NOMO-1 (cell line): Measurements from ENCODE around the gene SLC47A1.
A peak's percentile ranks its signal among the peaks of the same experiment; 100 is the strongest.

Source experiments
- DNase-seq, 2 experiments: peaks; one replicate each; lab custom pipeline; 2025; ENCODE audit not compliant: unreplicated experiment in 2 of 2; lab: John Stamatoyannopoulos, UW

SLC47A1 gene

DNA sequence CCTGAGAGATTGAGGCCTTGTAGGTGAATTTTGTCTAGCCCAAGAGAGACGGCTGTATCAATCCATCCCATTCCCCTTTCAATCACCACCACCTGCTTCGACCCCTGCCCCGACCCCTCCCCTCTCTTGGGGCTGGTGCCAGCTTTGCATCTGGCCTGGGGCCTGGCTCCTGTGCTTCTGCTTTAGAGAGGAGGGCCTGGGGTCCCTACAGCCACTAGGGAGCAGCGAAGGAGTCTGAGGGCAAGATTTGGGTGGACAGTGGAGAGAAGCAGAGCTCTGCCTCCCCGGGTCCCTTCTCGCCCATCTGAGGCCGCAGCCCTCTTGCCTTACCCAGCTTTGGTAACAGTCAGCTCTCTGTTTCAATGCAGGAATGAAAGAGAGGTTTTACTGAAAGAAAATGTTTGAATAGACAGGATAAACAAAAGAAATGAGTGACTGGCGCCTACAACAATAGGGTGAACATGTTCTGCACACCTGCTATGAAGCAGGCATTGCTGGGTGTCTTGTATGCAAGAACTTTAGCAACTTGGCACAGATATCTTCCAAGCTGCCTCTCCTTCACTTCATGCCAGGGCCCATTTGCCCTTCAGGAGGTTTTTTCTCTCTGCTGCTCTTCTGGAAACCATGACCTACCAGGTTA, 57.4 kb downstream of the SLC47A1 start:
- no peak for DNase-seq

DNA sequence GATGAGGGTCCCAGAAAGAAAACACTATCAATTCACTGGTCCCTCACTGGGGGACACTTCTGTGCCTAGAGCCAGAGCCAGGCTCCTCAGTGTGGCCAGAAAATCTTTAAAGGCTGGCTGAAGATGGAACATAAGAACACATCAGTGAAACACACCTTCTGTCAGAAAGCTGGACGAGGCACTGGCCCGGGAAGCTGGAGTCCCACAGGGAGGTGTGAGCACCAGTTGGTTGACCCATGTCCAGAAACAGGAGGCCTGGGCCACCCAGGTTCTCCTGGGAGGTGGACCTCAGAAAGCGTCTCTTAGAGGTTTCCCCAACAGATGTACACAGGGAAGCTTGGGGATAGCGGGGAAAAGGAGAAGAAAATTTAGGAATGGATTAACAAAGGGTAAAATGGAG, 58.7 kb downstream of the SLC47A1 start:
- DNase-seq, result no peak

DNA sequence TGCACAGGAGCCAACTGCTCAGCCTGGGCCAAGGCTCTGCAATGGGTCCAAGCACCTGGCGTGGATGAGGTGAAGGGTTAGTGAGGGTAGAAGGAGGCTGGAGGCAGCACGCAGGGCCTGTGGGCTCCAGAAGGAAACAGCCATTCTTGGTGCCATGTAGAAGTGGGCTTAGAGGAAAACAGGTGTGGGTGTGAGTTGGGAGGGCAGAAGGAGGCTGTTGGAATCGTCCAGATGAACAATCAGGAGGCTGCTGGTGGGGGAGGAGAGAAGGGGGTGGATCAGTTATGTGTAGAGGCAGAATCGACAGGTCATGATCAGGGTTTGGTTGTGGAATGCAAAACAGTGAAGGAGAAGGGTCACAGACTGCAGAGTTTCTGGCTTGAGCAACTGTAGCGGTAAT, 63.2 kb downstream of the SLC47A1 start:
- no peak for DNase-seq

DNA sequence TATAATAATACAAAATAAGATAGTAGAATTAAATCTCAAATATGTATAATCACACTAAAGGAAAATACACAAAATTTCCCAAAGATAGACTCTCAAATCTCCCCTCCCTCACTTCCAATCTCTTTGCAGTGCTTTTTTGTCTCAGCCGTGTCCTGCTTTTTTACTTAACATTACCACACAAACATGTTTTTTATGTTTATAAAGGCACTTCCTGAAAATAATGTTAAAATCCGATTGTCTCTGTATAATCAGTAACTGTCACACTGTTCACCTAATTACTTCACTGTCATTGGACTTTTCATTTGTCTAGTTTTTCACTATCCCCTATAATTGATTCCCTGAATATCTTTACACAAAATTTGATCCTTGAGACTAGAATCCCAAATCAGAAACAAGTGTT, 76.7 kb downstream of the SLC47A1 start:
- peak in 1 of 2 experiments; percentile 38 for DNase-seq

DNA sequence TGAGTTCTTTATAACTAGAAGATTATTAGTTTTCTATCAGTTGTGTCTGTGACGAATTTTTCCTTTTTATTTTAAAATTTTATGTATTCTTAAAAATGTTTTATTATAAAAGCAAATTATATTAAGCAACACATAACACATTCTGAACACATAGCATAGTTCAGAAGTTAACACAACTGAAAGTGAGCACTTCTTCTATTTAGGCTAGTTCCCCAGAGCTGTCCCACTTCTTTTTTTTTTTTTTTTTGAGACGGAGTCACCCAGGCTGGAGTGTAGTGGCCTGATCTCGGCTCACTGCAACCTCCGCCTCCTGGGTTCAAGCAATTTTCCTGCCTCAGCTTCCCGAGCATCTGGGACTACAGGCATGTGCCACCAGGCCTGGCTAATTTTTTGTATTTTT, 77.2 kb downstream of the SLC47A1 start:
- peak; percentile 53 to 75 for DNase-seq

DNA sequence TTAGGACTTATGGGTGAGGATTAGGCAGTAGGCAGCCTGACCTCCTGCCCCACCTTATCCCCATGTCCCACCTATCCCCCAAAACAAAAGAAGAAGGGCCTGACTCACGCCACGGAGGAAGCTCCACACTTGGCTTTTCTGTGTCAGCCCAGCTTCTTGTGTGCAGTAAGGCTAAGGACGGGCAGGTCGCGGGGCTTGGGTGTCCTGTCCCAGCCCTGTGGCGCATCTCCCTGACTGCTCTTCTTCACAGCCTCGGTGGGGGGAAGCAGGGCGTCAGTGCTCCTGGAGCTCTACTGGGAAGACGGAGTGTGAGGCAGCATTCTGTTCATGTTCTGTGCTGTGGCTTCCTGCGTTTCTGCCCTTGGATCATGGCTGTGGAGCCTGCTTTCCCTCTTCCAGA, 80.3 kb downstream of the SLC47A1 start:
- DNase-seq, result no peak

DNA sequence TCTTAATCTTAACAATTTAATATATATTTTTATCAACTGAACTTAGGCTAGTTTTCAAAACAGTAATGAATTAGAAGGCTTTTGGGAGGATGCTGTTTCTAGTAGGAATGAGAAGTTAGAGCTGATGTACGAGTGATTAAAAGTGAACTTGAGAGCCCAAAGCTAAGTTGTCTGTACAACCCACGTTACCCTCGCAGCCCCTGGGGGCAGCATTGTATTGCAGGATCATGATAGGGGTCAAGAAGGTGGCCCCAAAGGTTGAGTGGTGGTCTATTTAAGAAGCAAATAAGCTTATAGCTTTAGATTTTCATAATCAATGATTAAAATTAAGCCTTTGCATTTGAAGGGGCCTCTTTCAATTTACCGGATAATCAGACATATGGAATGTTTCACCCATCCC, 81.2 kb downstream of the SLC47A1 start:
- DNase-seq, result no peak

DNA sequence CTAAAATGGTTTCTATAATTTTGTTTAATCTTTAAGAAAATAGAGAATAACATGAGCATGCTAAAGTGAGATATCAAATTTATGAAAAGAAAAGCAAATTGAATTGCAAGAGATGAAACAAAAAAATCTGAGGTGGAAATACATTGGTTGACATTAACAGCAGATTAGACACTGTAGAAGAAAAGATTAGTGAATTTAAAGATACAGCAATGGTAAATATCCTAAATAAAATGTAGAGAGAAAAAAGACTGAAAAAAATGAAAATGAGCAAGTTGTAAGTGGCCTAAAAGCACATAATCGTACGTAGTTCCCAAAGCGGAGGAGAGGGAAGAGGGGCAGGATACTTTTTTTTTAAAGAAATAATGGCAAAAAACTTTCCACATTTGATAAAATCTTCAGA, 84.4 kb downstream of the SLC47A1 start:
- no peak for DNase-seq

DNA sequence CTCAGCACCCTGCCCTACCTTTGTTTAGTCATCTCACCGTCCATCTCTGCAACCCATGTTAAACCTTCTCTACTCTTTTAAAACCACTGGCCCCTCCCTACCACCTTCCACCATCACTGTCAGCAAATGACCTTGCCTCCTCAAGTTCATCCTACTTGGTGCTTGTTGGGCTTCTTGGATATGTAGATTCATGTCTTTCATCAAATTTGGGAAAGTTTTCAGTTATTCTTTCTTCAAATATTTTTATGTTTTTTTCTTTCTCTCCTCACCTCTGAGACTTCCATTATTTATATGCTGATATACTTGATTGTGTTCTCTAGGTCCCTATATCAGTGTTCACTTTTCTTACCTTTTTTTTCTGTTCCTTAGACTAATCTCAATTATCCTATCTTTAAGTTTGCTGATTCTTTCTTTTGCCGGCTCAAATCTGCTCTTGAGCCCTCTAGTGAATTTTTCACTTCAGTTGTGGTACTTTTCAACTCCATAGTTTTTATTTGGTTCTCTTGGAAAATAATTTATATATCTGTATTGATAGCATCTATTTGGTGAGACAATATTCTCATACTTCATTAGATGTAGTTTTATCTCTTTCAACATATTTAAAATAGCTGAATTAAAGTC, 86.2 kb downstream of the SLC47A1 start:
- peak in 1 of 2 experiments; percentile 10 for DNase-seq

DNA sequence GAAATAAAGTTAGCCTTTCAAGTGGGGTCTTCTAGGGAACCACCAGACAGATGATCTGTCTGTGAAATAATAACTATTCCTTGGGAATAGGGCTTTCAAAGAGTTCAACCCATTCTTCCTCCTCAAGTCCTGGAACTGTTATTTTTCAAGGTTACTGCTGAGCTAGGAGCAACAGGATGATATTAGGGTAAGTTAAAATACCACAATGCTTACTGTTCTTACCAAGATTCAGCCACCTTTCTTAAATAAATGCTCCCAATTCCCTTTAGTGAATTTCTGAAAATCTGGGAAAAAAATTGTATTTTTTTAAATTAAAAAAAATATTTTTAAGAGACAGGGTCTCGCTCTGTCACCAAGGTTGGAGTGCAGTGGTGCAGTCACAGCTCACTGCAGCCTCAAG, 88.0 kb downstream of the SLC47A1 start:
- DNase-seq, result no peak

DNA sequence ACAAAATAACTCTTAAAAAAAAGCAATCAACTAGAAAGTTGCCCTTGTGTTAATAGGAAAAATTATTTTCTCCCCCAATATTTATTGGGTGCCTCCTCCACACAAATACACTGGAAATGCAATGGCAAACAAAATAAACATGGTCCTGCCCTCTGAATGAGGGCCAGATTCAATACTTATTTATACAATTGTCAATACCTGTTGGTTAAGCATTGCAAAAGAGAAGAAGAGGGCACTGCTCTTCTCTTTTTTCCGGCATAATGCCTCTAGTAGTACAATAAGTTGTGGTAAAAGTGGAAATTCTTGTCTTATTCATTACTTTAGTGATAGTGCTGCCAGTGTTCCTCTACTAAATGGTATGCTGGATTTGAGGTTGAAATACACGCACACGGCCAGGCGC, 92.4 kb downstream of the SLC47A1 start:
- DNase-seq, result no peak
